Measurements from ENCODE around the gene FAM135A. TPM values are rescaled to one million over a fixed set of nuclear protein-coding genes. Genes with fewer than 3 reads are reported as not detected.

The FAM135A gene
- total and polyA plus RNA-seq, 2 of the 13 experiments (the other 11 are each of a cell fraction or from before 2014, with no cell fraction given): 26.9 to 31.5 TPM

DNA sequence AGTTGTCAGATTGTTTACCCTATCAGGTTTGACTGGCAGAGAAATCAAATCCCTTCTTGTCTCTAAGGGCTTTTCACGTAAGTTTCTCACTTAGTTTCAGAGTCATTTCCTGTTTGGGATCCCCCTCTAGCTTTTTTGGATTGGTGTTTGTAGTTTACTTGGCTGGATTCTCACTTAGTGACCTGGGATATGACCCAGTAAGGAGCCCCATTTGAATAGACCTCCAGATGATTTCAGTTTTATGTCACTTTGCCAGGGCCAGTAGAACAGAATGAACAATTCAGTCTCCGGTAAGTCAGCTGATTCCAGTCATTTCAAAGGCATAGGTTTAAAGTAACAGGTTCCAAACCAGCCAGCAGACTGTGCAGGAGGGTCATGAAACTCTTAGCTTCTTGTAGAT, 8.2 kb downstream of the FAM135A start (continued):
- TF ChIP-seq, protein P1, sequence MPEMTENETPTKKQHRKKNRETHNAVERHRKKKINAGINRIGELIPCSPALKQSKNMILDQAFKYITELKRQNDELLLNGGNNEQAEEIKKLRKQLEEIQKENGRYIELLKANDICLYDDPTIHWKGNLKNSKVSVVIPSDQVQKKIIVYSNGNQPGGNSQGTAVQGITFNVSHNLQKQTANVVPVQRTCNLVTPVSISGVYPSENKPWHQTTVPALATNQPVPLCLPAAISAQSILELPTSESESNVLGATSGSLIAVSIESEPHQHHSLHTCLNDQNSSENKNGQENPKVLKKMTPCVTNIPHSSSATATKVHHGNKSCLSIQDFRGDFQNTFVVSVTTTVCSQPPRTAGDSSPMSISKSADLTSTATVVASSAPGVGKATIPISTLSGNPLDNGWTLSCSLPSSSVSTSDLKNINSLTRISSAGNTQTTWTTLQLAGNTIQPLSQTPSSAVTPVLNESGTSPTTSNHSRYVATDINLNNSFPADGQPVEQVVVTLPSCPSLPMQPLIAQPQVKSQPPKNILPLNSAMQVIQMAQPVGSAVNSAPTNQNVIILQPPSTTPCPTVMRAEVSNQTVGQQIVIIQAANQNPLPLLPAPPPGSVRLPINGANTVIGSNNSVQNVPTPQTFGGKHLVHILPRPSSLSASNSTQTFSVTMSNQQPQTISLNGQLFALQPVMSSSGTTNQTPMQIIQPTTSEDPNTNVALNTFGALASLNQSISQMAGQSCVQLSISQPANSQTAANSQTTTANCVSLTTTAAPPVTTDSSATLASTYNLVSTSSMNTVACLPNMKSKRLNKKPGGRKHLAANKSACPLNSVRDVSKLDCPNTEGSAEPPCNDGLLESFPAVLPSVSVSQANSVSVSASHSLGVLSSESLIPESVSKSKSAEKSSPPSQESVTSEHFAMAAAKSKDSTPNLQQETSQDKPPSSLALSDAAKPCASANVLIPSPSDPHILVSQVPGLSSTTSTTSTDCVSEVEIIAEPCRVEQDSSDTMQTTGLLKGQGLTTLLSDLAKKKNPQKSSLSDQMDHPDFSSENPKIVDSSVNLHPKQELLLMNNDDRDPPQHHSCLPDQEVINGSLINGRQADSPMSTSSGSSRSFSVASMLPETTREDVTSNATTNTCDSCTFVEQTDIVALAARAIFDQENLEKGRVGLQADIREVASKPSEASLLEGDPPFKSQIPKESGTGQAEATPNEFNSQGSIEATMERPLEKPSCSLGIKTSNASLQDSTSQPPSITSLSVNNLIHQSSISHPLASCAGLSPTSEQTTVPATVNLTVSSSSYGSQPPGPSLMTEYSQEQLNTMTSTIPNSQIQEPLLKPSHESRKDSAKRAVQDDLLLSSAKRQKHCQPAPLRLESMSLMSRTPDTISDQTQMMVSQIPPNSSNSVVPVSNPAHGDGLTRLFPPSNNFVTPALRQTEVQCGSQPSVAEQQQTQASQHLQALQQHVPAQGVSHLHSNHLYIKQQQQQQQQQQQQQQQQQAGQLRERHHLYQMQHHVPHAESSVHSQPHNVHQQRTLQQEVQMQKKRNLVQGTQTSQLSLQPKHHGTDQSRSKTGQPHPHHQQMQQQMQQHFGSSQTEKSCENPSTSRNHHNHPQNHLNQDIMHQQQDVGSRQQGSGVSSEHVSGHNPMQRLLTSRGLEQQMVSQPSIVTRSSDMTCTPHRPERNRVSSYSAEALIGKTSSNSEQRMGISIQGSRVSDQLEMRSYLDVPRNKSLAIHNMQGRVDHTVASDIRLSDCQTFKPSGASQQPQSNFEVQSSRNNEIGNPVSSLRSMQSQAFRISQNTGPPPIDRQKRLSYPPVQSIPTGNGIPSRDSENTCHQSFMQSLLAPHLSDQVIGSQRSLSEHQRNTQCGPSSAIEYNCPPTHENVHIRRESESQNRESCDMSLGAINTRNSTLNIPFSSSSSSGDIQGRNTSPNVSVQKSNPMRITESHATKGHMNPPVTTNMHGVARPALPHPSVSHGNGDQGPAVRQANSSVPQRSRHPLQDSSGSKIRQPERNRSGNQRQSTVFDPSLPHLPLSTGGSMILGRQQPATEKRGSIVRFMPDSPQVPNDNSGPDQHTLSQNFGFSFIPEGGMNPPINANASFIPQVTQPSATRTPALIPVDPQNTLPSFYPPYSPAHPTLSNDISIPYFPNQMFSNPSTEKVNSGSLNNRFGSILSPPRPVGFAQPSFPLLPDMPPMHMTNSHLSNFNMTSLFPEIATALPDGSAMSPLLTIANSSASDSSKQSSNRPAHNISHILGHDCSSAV (CRISPR knock-in tag; IDR thresholded peaks at IDR 0.05; ENCODE audit: borderline replicate concordance): no peak
- TF ChIP-seq CREB1 (IDR thresholded peaks at IDR 0.05): no peak
- no peak for TF ChIP-seq CREB1 (CRISPR knock-in tag; IDR thresholded peaks at IDR 0.05)
- TF ChIP-seq MYNN (CRISPR knock-in tag; IDR thresholded peaks at IDR 0.05; ENCODE audit: low read depth): no peak
- TF ChIP-seq, protein P2, sequence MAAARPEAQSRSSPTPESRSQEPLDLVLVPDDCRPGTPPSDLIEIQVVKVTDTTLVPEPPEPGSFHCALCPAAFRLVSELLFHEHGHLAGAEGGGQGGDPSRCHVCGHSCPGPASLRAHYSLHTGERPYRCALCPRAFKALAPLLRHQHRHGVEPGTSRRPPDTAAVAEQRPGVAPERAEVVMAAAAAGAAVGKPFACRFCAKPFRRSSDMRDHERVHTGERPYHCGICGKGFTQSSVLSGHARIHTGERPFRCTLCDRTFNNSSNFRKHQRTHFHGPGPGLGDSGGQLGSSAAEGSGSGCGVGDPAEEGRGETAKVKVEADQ (CRISPR knock-in tag; IDR thresholded peaks at IDR 0.05; ENCODE audit: borderline replicate concordance): no peak
- TF ChIP-seq, protein P3, sequence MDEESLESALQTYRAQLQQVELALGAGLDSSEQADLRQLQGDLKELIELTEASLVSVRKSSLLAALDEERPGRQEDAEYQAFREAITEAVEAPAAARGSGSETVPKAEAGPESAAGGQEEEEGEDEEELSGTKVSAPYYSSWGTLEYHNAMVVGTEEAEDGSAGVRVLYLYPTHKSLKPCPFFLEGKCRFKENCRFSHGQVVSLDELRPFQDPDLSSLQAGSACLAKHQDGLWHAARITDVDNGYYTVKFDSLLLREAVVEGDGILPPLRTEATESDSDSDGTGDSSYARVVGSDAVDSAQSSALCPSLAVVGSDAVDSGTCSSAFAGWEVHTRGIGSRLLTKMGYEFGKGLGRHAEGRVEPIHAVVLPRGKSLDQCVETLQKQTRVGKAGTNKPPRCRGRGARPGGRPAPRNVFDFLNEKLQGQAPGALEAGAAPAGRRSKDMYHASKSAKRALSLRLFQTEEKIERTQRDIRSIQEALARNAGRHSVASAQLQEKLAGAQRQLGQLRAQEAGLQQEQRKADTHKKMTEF (CRISPR knock-in tag; IDR thresholded peaks at IDR 0.05): no peak
- TF ChIP-seq, protein P4, sequence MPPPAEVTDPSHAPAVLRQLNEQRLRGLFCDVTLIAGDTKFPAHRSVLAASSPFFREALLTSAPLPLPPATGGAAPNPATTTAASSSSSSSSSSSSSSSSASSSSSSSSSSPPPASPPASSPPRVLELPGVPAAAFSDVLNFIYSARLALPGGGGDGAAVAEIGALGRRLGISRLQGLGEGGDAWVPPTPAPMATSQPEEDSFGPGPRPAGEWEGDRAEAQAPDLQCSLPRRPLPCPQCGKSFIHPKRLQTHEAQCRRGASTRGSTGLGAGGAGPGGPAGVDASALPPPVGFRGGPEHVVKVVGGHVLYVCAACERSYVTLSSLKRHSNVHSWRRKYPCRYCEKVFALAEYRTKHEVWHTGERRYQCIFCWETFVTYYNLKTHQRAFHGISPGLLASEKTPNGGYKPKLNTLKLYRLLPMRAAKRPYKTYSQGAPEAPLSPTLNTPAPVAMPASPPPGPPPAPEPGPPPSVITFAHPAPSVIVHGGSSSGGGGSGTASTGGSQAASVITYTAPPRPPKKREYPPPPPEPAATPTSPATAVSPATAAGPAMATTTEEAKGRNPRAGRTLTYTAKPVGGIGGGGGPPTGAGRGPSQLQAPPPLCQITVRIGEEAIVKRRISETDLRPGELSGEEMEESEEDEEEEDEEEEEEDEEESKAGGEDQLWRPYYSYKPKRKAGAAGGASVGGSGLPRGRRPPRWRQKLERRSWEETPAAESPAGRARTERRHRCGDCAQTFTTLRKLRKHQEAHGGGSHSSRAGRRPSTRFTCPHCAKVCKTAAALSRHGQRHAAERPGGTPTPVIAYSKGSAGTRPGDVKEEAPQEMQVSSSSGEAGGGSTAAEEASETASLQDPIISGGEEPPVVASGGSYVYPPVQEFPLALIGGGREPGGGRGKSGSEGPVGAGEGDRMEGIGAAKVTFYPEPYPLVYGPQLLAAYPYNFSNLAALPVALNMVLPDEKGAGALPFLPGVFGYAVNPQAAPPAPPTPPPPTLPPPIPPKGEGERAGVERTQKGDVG (CRISPR knock-in tag; IDR thresholded peaks at IDR 0.05; ENCODE audit: borderline replicate concordance): no peak
- no peak for TF ChIP-seq ZNF20 (CRISPR knock-in tag; IDR thresholded peaks at IDR 0.05)
- no peak for TF ChIP-seq KLF11 (CRISPR knock-in tag; IDR thresholded peaks at IDR 0.05)
- TF ChIP-seq, protein P5, sequence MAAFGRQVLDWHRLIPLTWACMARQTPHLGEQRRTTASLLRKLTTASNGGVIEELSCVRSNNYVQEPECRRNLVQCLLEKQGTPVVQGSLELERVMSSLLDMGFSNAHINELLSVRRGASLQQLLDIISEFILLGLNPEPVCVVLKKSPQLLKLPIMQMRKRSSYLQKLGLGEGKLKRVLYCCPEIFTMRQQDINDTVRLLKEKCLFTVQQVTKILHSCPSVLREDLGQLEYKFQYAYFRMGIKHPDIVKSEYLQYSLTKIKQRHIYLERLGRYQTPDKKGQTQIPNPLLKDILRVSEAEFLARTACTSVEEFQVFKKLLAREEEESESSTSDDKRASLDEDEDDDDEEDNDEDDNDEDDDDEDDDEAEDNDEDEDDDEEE (CRISPR knock-in tag; IDR thresholded peaks at IDR 0.05): no peak
- no peak for TF ChIP-seq SALL2 (CRISPR knock-in tag; IDR thresholded peaks at IDR 0.05)
- TF ChIP-seq RBM22 (optimal IDR thresholded peaks at IDR 0.05; ENCODE audit: low read length): no peak
- no peak for TF ChIP-seq ZNF253 (CRISPR knock-in tag; IDR thresholded peaks at IDR 0.05; ENCODE audit: borderline replicate concordance)
- no peak for TF ChIP-seq FOSL1 (CRISPR knock-in tag; IDR thresholded peaks at IDR 0.05; ENCODE audit: borderline replicate concordance)
